GM12864 (cell line): ENCODE results near the gene RCSD1.

Source experiments
- DNase-seq: peaks from one replicate; pipeline ENCODE4 v3.0.0-alpha.2; 2011; ENCODE audit warnings: low read depth
- H3K4me3 ChIP-seq: 2 replicates; pipeline ENCODE4 v1.5.1; 2011; ENCODE audit warnings: mild to moderate bottlenecking, low read depth, low read length, control low read depth
- TF ChIP-seq, protein P1 (sequence below): IDR thresholded peaks from 2 replicates; pipeline ENCODE4 v1.5.1; 2011; ENCODE audit warnings: low read depth, mild to moderate bottlenecking, moderate library complexity, low read length, control low read depth, inconsistent platforms; ENCODE audit errors: missing control alignments

RCSD1 gene

DNA sequence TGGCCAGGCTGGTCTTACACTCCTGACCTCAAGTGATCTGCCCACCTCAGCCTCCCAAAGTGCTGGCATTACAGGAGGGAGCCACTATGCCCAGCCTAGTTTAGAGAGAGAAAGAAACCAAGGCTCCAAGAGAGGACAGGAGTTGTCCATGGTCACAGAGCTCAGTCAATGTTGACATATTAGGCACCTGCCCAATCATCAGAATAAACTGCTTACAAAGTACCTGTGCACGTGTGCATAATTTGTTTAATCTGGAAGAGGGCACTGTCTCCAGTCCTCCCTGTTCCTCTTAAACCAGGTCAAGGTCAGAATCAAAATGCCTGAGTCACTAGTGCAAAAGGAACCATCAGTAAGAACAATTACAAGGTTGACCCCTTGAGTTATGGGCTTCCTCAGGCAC lies 71.5 kb downstream of the RCSD1 start:
- H3K4me3 ChIP-seq: no peak overlapping the region
- TF ChIP-seq, protein P1, sequence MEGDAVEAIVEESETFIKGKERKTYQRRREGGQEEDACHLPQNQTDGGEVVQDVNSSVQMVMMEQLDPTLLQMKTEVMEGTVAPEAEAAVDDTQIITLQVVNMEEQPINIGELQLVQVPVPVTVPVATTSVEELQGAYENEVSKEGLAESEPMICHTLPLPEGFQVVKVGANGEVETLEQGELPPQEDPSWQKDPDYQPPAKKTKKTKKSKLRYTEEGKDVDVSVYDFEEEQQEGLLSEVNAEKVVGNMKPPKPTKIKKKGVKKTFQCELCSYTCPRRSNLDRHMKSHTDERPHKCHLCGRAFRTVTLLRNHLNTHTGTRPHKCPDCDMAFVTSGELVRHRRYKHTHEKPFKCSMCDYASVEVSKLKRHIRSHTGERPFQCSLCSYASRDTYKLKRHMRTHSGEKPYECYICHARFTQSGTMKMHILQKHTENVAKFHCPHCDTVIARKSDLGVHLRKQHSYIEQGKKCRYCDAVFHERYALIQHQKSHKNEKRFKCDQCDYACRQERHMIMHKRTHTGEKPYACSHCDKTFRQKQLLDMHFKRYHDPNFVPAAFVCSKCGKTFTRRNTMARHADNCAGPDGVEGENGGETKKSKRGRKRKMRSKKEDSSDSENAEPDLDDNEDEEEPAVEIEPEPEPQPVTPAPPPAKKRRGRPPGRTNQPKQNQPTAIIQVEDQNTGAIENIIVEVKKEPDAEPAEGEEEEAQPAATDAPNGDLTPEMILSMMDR: no peak
- no peak for DNase-seq

DNA sequence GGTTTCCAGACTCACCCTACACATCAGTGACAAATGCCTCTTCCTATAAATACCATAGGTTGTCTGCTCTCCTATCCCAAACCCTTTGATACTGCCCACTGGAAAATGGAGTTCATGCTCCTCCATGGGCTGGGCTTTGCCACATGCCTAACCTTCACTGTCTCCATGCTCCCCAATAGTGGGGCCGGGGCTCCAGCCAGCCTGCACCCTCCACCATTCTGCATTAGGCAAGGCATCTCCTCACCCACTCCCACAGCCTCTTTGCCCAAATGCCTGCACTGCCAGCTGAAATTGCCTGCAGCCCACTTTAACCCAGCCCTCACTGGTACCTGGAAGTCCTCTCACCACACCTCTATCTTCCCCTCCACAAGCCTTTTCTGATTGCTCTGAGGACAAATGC lies 73.5 kb downstream of the RCSD1 start:
- H3K4me3 ChIP-seq: no peak overlapping the region
- TF ChIP-seq, protein P1: no peak
- no peak for DNase-seq

DNA sequence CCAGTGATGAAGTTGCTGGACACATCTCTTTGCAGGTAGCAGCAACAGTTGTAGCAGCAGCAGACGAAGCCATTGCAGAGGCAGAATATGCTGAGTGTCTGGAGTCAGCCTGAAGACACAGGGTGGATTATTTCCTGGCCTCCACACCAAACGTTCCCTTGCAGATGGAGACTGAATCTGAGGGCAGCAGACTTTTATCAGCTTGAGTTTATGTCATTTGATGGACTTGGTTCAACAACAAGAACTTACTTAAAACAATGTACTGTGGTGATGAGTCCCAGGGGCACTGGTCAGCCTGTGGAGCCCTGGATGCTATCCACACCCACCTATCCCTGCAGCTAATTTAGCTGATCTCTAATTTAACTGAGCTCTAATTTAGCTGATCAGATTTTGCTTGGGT lies 74.7 kb downstream of the RCSD1 start:
- no peak for DNase-seq
- TF ChIP-seq, protein P1: no peak
- H3K4me3 ChIP-seq: no peak overlapping the region

DNA sequence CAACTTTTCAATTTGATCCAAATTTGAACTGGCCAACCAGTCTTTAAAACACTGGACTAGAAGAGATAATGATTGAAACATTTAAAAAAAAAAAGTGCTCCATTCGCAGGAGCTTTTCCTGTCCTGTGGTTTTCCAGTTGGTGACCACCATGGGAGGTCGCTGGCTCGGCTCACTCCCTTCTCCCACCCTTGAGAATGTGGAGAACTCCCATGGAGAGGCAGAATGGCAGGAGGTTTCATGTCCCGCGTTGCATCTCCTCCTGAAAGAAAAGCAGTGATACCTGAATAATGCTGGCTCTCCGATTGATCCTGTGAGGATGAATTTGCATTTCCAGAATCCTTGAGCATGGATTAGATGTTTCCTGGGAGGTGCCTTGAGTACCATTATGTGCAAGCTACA lies 75.2 kb downstream of the RCSD1 start:
- TF ChIP-seq, protein P1: no peak
- no peak overlapping the region for H3K4me3 ChIP-seq

DNA sequence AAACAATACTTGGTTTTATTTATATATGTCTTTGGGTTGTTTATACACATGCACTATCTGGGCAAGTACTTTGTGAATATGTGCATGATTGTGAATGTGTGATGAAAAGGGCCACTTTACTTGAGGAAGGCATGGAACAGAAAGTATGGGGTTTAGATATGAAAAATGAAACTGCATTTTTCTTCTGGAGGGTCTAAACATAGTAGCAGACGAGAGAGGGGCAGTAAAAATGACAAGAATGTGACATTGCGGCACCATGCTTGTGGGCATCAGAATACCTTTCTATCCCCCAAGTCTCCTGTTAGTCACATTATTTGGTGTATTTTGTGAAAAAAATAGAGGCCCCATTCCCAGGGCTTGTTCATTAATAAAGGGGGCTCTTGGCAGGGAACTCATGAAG lies 76.3 kb downstream of the RCSD1 start:
- no peak overlapping the region for H3K4me3 ChIP-seq
- TF ChIP-seq, protein P1: no peak
- no peak for DNase-seq

More for the DNA sequence above, 75.2 kb downstream of the RCSD1 start:
- no peak for DNase-seq

DNA sequence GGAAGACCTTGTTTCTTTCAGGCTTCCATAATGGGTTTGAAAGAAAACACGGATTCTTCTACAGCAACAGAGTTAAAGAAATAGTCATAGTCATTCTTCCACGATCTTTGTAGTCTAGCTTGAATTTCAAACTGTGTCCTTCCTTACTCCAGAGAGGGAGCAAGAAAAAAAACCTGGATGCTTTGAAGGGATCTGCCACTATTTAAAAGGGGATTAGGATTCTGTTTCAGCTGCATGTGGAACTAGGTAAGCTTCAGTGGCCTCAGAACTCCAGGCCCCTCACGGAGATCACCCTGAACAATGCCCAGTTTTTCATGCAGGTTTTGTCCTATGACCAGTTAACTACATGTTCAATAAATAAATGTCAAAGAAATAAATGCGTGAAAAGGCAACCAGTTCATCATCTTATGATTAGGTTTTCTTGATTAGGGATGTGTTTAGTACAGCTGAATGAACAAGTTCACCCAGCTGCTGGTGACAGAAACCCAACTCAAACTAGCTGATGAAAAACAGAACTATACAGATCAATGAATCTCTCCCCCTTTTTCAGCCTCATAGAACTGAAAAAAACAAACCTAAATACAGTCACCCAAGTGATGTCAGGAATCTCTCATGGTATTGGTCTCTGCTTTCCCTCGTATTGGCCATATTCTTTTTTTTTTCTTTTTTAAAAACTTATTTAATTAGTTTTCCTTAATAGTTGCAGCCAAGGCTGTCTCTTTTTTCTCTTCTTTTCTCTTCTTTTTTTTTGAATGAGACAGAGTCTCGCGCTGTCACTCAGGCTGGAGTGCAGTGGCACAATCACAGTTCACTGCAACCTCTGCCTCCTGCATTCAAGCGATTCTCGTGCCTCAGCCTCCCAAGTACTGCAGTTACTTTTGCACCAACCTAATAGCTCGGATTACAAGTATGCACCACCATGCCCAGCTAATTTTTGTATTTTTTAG lies 77.2 kb downstream of the RCSD1 start:
- no peak overlapping the region for H3K4me3 ChIP-seq
- DNase-seq: no peak
- TF ChIP-seq, protein P1: no peak

DNA sequence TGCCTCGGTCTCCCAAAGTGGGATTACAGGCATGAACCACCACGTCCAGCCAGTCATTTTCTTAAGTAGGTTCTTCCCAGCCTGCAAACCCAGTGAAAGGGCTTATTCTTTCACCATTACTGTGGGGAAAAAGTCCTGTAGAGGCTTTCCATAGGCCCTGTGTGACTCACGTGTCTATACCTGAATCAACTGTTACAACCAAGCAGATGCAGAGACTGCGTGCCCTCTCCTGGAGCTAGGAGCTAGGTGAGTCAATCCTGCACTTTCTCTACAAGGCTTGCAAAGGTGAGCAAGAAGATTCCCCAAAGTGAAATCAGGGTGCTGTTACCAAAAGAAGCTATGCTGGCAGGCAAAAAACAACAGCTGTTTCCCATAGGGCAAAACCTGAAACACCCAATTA lies 77.9 kb downstream of the RCSD1 start:
- TF ChIP-seq, protein P1: no peak
- no peak overlapping the region for H3K4me3 ChIP-seq
- no peak for DNase-seq
